Stimulated activated CD8-positive, alpha-beta memory T cell treated with anti-CD3 and anti-CD28 coated beads, Interleukin-4, amount 100 ng/mL, for 48 hours (primary cell): ENCODE data around the gene TKFC.
A peak's percentile ranks its signal among the peaks of the same experiment; 100 is the strongest.

Experiments
- DNase-seq: peaks from one replicate; pipeline ENCODE4 v3.0.0-alpha.2; 2020

Gene TKFC

DNA sequence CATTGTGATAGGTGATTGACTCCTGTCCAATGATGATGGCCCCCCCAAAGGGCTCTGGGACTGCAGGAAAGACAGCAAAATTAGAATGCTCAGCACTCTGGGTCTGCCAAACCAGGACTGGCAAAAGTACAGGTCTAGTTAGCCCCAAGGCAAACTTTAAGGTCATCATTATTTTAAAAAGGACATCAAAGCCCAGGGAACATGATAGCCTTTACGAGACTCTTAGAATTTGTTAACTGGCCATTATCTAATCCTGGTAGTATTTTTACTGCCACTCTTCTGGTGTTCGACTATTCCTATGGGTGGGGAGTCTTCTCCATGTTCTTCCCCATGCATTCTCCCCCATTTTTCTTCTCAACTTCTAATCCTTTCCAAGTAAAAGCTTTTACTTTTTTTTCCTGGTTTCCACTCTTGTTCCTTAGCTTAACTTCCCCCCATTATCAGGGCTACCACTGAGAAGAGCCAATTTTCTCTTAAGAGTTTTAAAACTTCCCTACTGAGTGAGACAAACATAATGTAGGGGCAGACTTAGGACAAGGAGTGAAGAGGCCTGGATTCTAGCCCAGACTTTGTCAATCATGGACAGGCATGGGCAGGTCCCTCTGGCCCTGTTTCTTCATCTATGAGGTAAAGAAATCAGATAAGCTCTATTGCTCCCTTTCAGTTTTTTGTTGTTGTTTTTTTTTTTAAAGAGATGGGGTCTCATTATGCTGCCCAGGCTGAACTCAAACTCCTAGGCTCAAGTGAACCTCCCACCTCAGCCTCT, 7.2 kb upstream of the TKFC start:
- DNase-seq = no peak

GRCh38 chr11:61327669-61328071, 5.4 kb upstream of the TKFC start:
- DNase-seq = no peak

- DNase-seq = no peak
Measured at GRCh38 chr11:61328351-61328750, 4.7 kb upstream of the TKFC start.

GRCh38 chr11:61329871-61330270, 3.2 kb upstream of the TKFC start:
- no peak for DNase-seq

DNA sequence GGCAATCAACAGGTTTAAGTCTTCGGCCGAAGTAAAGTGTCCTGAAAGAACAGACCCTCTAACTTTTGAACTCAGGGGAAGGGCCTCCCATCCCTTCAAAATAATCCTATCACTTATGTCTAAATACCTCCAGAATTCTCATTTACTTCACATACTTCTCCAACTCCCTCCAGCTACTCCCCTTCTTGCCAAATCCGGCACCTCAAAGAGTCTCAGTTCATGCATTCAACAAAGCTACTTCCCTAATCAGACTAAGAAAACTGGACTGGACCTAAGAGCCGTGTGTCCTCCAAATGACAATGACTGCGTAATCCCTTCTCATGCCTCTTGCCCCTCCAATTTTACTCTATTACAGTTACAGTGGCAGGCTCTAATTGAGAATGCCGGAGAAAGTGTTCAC, 1.4 kb upstream of the TKFC start:
- no peak for DNase-seq

- DNase-seq = peak; percentile 35
Measured at GRCh38 chr11:61332281-61332796, 689 bp upstream of the TKFC start.

DNA sequence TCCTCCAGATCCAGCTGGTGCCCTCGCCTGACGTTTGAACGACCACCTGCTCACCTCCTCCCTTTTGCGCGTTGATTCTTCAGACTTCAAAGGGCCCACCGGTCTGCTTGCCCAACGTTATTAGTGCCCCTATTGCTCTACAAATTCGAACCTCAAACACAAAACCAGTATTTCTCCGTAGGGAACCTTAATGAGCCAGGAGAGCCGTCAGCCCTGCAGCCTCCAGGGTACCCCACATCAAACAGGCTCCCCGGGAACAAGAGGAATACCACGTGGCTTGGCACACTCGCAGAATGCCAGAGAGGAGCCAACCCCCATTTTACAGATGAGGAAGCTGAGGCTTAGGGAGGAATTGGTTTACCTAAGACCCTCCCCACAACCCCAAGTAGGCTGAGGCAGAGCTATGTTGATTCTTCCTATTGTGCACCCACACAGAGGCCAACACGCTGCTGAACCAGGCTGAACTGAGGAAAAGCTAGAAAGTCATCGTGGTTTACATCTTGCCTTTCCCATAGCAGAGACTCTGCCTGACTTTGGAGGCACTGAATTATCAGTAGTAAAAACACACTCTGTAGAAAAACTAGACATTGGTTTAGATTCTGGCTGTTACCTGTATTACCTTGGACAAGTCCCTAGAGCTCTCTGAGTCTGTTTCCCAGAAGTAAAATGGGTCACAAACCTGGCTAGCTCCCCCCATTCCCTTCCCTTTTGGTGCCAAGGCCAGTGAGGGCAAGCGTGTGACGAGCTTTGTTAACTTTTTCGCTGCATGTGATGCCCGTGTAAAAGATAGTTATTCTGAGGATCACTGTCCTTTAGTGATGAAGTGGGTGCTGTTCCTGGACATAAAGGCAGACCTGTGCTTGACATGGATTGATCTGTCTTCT, 764 bp downstream of the TKFC start:
- DNase-seq = peak; percentile 47

DNA sequence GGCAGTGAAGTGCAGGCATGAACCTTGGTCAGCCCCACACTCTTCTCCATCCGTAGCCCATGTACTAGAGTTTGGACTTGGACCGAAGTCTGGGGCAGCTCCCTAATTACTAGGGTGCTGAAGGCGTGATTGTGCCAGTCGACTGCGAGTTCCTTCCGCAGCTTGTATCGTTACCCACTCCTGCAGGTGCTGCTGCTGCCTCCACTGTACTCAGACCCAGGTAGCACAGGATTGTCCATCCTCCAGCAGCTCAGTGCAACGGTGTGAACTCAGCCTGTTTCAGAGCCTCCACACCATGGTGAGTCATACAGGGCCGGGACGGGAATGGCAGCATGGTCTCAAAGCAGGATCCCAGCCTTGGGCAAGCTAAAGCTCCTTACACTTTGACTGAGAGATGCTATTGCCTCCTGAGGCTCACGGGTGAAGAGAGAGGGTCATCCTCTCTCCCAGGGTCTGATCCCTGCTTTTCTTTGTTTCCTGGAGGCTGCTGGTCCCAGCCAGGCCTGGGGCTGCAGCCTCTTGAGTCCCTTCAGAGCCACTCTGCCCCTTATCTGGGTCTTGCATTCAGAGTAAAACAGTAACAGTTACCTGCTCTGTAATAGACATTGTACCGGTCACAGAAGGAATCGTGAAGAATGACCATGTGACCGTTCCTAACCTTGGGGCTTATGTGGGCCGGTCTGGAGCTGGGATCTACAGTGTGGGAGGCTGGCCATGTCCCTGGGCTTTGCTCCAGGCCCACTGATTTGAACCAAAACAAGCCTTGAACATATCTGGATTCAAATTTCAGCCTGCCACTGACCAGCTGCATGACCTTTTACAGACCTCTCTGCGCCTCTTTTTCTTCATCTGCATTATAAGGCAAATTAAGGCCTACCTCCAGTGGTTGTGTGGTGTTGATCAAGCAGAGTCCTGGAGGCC, 1.7 kb downstream of the TKFC start:
- DNase-seq = peak; percentile 32

- no peak for DNase-seq
Measured at GRCh38 chr11:61335355-61335710, 2.3 kb downstream of the TKFC start.

- DNase-seq = peak; percentile 86
Measured at GRCh38 chr11:61336171-61336935, 3.3 kb downstream of the TKFC start.

DNA sequence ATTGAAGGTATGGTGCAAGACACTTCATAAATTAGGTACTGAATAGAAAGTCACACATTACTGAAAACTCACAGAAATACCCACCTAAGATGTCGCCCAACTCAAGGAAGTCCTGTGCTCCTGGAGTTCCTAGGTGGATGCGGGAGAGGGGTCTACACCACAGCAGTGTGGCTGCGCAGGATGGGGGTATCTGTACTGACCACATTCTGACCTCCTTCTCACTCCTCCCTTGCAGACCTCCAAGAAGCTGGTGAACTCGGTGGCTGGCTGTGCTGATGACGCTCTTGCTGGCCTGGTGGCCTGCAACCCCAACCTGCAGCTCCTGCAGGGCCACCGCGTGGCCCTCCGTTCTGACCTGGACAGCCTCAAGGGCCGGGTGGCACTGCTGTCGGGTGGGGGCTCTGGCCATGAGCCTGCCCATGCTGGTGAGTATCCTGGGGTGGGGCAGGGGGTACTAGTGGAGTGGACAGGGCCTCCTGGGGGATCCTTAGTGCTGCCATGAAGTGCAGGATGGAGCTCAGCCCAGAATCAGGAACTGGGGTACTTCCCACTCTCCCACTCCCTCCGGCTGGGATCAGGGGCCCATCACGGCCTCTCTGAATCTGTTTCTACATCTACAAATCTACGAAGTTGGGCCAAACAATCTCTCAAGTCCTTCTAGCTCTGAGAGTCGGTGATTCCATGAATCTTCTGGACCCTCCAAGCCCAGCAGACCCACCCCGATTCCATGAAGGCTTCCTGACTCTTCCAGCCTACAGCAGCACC, 4.9 kb downstream of the TKFC start:
- DNase-seq = no peak

DNA sequence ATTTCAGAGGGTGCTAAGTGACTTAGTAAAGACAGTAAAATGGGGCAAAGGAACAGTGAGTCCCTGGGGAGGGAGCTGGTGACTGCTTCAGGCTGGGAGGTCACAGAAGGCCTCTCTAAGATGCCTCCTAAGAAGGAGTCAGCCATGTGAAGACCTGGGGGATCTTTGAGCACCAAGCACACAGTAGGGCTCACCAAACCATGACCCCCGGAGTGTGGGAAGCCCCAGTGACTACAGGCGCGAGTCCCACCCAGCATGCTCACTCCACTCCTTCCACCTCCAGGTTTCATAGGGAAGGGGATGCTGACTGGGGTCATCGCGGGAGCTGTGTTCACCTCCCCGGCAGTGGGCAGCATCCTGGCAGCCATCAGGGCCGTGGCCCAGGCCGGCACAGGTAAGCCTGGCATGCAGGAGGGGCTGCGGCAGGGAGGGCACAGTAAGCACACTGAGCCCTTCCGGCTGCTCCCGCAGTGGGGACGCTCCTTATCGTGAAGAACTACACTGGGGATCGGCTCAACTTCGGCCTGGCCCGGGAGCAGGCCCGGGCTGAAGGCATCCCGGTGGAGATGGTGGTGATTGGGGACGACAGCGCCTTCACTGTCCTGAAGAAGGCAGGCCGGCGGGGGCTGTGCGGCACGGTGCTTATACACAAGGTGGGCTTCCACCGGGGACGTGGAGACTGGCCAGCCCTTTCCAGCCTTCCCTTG, 5.9 kb downstream of the TKFC start:
- DNase-seq = no peak

GRCh38 chr11:61339490-61339878, 6.5 kb downstream of the TKFC start:
- no peak for DNase-seq

DNA sequence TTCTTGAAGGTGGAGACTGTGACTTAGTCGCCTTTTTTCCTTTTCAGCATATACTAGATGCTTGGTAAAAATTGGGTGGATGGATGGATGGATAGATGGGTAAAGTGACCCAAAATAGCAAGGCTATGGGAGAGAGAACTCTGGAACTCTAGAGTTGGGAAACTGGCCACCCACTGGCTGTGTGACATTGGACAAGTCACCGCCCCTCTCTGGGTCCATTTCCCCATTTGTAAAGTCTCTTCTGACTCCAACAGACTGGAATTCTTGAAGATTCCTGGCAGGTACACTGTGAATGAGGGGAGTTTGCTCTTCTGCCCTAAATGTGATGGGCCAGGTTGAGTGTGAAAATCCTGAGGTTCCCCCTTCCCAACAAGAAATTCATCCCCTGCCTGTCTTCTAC, 8.0 kb downstream of the TKFC start:
- DNase-seq = no peak

DNA sequence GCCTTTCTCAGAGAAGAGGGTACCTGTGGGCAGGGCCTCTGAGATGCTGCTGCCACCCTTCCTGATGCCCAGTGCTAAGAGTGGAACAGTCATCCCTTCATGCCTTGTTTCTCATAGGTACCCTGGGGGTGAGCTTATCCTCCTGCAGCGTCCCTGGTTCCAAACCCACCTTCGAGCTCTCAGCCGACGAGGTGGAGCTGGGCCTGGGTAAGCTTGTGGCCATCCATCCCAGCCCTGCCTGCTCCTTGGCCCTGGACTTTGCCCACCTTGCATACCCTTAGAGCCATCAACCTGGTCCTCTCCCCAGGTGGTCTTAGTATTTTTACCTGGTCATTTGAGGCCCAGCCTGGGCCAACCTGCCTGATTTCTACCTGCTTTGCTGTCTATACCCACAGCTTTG, 8.7 kb downstream of the TKFC start:
- DNase-seq = no peak

GRCh38 chr11:61342207-61342803, 9.3 kb downstream of the TKFC start:
- DNase-seq = no peak

DNA sequence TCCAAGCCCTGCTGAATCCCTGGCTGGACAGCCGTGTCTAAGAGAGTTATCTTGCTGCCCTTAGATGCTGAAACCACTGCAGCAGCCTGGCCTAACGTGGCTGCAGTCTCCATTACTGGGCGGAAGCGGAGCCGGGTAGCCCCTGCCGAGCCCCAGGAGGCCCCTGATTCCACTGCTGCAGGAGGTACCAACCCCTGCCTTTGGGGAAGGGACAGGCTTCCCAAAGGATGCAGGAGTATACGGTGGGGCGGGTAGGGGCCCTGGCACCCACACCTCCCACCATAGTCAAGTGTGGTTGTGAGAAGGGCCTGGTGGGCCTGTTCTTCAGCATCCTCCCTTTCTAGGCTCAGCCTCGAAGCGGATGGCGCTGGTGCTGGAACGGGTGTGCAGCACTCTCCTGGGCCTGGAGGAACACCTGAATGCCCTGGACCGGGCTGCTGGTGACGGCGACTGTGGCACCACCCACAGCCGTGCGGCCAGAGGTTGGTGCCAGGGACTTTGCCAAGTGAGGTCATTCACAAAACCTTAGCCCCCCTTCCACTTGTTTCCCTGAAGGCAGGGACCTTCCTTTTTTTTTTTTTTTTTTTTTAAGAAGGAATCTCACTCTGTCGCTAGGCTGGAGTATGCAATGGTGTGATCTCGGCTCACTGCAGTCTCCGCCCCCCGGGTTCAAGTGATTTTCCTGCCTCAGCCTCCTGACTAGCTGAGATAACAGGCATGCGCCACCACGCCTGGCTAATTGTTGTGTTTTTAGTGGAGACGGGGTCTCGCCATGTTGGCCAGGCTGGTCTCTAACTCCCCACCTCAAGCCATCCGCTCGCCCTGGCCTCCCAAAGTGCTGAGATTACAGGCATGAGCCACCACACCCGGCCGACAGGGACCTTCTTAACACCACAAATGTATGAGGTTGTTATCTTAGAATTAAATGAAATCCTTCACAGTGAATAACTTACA, 11.0 kb downstream of the TKFC start:
- no peak for DNase-seq

- DNase-seq = no peak
Measured at GRCh38 chr11:61345170-61345610, 12.2 kb downstream of the TKFC start.
